Stimulated activated CD8-positive, alpha-beta memory T cell treated with anti-CD3 and anti-CD28 coated beads, Interleukin-7, amount 100 ng/mL, for 1 hour (primary cell): Measurements from ENCODE around the gene MAT1A.
"Not testable (repeated sequence)": the region's sequence is repeated elsewhere in the genome, so short reads cannot be mapped to it uniquely, and the experiment has no call there.

ENCODE experiments used
- DNase-seq, 2 donors: peaks; one replicate each; pipeline ENCODE4 v3.0.0-alpha.2; 2020; ENCODE audit warnings: low read depth in 2 of 2

MAT1A gene

DNA sequence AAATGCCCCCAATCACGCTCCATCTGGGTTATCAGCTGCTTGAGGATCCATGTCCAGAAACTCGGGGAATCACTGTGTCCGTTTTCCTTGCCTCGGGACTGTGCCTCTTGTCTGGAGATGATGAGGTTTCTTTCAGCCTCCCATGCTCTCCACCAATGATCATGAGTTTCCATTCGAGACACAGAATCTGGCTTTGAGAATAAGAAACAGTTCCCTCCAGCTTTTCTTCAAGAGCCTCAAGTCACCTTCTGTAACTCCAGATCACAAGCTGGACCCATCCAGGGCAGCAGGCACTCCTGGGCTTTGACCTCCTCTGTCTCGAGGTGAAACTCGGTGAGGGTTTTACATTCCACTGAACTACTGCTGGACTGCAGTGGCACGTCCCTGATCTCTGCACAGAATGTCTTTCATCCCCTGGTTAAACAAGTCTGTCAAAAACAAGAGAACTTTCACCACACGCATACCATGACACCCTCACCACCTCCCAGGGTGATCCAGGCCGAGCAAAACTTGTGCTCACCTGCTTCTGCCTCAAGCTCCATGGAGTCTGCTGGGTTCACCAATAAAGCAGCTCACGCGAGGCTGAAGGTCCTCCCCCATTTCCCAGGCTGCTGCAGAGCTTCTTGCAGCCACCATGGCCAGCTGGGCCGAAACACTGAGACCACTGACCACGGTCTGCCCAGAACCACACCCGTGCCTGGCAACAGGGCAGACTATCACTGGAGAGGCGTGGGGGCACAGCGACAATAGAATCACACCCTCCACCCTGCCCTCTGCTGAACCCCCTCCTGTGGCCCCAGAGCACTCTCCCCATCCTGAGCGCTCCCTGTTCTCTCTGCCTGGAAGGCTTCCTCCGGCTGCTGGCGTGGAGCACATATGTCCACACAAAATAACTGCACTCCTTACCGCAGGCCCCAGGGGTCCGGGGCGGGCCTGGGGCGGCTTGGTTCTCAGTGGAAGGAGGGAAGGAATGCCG lies 25.1 kb downstream of the MAT1A start:
- no peak for DNase-seq

DNA sequence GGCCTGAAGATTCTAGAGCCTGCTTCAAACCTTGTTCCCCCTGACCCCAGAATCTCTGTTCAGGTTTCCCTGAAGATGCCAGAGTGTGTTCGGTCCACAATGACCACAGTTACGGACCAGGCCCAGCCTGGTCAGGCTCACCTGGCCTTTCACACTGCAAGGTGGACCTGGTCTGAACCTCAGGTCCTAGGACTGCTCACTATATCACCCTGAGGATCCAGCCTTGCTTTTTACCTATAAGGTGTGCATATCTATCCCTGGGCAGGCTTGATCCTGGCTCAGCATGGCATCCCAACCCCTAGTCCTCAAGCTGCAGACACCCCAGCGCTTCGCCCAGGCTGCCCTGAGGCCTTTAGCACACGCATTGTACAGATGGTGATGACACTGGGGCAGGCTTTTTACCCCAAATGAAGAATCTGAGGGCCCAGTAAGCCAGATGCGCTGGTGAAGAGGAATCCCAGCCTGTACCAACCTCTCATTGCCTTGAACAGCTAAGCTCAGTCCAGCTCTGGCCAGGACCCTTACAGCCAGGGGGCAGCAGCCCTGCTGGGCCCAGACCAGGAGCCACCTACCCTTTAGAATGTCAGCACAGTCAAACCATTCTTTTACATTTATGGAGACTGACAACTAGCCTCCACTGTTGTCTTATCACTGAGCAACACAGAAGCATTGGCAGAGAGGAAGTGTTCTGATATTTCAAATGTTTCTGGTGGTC lies 28.0 kb downstream of the MAT1A start:
- DNase-seq = no peak

DNA sequence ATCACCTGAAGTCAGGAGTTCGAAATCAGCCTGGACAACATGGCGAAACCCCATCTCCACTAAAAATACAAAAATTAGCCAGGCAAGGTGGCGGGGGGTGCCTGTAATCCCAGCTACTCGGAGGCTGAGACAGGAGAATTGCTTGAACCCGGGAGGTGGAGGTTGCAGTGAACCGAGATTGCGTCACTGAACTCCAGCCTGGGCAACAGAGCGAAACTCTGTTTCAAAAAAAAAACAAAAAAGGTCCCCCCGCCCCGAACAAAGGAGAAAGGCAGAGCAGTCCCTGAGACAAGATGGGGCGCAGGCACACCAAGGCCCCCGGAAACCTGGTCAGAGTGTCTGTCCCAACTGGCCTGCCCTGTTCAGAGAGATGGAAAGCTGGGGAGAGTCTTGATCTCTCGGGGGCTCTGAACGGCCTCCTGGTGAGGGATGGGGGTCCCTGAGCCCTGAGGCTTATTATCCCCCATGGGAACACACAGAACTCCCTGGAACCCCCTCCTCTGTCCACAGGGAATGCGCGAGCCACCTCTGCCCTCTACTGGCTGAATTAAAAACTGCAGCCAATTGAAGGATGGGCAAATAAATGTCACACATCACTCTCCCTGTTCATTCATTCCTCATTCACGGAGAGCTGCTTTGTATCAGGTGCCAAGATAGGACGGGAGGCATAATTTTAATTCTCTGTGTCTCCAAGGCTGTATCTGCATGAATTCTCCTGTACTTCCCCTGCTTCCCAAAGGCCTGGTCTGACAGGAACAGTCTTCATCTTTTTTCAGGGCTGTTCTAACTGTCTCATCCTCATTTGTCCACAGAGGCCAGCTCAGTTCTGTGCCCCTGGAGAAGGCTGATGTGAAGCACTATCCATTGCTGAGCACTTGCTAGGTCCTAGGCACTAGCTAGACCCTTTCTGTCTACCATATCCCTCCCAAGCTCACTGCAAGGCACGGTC lies 28.9 kb downstream of the MAT1A start:
- DNase-seq = no peak

DNA sequence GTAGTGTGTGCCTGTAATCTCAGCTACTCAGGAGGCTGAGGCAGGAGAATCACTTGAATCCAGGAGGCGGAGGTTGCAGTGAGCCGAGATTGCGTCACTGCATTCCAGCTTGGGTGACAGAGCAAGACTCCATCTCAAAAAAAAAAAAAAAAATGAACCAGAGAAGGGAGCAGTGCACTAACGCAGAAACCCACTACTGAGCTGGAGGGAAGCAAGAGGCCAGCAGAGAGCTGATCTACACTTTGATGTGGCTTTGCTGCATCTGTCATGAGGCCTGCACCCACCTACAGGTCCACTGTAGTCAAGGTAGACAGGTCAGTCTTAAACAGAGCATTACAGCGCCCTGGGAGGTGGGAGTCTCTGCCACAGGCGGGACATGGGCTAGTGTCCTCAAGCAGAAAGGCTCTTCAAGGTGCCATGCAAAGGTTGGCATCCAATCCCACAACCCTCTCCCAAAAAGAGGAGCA lies 30.0 kb downstream of the MAT1A start:
- no peak for DNase-seq

DNA sequence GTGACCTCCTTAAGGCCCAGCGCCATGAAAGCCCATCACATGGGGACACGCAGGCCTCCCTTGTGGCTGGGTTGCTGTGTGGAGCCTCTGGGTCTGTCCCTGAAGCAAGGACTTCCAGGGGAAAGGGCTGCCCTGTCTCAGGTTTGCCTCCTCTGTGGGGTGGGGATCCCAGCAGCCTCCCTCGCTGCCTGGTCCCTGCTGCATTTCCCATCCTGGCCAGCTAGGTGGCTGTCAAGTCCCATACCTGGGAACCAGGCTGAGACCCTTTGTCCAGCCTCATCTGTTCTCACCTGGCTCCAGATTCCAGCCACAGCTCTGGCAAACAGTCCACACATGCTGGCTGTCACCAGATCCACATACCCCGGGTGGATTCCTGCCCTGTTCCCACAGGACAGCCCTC lies 32.7 kb downstream of the MAT1A start:
- DNase-seq = not testable (repeated sequence)

DNA sequence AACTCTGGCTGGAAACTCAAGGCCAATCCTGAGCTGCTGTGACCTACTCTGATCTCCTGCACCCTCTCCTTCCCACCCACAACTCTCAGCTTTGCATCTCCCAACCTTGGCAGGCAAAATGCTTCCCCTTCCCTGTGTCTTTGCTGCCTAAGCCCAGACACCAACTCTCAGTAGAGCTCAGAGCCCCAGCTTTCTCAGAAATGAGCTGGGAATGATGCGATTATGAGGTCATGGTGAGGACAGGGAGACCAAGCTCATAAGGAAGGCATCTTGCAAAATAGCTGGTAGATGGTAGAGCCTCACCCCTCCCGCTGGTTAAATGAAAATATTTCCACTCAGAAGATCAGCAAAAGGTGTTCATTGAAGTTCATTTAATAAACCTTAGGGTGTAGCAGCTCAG lies 34.7 kb downstream of the MAT1A start:
- DNase-seq = not testable (repeated sequence)

DNA sequence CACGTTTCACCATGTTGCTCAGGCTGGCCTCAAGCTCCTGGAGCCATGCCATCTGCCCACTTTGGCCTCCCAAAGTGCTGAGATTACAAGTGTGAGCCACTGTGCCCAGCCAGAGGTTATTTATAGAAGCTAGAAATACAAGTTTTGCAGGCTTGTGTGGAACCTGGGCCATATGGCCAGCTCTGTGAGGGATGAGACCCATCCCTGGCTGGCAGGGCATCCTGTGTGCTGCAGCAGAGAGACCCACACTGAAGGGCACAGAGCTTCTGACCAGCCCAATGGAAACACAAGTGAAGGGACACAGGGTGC lies 35.5 kb downstream of the MAT1A start:
- DNase-seq = not testable (repeated sequence)

DNA sequence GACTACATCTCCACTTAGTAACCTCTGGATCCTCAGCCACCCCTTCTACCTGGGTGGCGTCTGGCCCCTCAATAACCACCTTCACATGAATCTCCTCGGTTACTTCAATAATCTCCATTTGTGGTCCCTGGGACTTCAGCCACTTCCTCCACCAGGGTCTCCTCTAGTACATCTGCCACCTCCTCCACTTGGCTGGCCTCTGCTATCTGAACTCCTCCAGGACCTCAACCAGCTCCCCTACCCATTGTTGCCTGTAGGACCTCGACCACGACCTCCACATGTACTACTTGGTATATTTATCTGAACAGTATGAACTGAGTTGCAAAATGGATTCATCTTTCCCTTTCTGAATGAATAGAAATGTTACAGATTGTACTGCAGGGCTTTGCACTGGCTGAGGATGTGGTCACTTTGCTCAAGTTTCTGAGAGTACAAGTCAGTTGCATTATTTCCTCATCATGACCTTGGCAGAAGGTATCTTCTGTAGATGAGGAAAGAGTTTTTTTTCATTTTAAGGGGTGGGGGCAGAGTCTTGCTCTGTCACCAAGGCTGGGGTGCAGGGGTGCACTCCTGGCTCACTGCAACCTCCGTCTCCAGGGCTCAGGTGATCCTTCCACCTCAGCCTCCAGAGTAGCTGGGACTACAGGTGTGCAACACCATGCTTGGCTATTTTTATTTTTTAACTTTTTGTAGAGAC lies 36.0 kb downstream of the MAT1A start:
- no peak for DNase-seq

DNA sequence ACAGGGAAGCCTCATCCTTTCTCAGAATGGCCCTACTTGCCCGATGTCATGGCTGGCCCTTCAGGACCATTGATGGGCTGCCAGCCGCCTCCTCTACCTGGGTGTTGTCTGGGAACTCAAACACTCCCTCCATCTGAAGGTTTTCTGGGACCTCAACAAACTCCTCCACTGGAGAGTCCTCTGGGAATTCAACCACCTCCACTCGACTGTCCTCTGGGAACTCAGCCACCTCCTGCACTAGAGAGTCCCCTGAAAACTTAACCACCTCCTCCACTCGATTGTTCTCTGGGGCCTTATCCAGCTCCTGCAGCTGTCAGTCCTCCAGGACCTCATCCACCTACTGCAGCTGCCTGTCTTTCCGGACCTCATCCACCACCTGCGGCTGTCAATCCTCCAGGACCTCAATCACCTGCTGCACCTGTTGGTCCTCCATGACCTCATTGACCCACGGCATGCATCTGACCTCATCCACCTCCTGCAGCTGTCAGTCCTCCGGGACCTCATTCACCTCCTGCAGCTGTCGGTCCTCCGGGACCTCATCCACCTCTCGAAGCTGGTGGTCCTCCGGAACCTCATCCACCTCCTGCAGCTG lies 37.1 kb downstream of the MAT1A start:
- no peak for DNase-seq

DNA sequence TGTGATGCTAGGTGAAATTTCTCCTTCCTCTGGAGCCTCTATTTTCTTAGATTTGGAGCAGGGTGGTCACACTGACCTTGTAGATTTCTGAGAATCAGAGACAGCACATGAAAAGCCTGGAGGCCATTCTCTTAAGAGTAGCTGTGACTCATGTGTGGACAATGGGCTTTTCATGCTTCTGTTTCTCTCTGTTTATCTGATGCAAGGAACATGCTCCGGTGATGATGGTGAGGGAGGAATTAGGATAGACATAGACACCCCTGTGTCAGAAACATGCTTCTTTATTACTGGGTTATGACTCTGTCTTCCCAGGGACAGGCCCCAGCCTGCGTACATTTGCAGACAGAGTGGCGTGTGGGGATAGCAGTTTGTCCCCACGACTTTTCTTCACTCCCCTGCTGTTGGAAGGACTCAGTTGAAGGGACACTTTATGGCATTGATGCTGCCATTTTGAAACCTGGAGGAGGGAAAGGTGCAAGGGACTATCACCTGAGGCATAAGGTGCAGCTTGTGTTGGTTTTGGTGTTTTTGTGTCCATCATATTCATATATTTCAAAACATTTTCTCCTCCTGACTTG lies 37.7 kb downstream of the MAT1A start:
- not testable (repeated sequence) for DNase-seq

DNA sequence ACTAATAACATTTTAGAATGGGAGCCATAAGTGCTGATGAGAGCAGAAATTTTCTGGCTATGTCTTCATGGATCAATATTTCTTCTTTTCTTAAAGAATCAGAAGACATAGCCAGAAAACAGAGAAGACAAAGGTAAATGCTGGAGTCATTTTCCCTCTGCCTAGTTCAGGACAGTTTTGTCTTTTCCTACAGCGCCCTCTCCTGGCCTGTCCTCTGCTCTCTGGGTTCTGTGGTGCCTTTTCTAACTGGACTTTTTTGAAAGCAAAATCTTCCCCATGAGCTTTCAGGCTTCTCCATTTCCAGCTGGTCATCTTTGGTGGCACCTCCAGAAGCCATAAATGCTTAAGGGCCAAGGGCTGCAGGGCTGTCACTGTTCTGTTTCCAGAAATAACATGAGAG lies 39.1 kb downstream of the MAT1A start:
- DNase-seq = not testable (repeated sequence)

DNA sequence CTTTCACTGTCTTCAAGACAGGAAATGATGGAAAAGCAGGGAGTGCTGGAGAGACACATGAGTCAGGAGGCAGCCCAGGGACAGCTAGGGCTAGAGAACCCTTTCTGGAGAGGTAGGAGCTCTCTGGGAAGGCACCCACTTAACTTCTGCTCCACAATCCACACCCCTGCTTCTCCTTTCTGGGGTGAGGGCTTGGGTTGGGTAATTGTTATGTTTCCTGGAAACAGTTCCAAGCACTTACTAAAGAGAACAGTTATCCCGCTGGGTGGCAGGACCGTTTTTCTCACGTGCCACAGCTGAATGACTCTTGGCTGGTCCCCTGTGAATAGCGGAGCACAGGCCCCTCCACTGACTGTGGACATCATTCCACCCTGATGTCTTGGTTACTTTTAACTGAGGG lies 39.6 kb downstream of the MAT1A start:
- not testable (repeated sequence) for DNase-seq

DNA sequence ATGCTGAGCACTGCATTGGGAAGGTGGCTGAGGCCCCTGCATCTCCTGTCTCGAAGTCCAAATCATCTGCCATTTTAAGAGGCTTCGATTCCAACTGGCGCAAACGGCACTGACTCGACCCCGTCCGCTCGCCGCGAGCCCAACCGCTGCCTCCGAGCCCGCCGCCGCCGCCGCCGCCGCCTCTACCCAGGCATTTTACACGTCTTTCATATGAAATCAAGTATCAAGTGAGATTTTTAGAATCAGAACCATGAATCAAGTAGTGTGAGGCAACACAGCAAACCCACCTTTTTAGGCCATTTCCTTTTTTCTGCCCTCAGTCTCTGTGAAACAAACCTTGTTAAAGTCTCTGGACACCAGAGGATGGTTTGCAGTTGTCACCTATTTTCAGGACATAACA lies 41.8 kb downstream of the MAT1A start:
- not testable (repeated sequence) for DNase-seq

DNA sequence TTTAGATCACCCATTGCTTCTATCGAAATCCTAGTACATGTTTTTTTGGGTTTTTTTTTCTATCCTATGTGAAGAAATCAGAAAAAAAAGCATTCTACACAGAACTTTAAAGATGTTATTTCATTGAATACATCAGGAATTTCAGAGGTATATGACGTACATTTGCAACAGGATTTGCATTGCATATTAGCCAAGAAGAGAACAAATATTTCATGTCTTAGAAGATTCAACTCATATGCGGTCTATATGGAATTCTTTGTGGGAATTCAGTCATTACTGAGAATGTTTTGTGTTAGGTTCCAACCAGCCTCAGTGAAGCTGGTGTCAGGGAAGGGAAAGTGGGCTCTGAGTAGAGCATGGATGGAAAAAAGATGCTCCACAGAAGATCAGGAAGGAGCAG lies 45.1 kb downstream of the MAT1A start:
- not testable (repeated sequence) for DNase-seq

DNA sequence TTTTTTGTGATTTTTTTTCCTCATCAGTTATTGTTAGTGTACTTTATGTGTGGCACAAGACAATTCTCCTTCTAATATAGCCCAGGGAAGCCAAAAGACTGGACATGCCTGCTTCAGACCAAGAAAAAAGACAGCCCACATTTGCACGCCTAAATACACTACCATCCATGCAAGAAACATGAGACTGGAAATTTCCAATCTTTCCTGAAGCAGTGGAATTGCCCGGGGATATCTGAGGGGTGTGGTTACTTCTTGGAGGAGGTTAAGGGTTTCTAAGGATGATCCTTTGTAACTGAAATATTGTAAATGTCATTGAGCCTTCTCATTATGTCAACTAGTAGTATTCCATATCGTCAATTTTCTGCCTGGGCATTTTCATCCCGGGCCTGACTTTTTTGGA lies 47.1 kb downstream of the MAT1A start:
- DNase-seq = not testable (repeated sequence)

DNA sequence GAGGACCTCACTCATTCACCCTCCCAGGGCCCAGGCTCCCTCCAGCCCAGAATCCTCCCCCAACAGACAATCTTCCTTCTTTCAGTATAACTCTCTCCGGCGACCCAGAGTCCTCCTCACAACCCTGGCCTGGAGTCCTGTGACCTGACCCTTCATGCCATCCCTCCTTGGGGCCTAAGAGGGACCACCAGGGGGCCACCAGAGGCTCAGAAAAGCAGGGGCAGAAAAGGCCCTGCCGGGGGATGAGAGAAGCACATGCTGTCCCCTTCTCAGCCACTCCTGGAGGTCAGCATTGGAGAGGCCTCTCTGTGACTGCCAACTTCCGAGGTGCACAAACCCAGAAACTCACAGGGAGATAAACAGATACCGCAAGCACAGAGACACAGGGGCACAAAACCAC lies 53.0 kb downstream of the MAT1A start:
- not testable (repeated sequence) for DNase-seq

DNA sequence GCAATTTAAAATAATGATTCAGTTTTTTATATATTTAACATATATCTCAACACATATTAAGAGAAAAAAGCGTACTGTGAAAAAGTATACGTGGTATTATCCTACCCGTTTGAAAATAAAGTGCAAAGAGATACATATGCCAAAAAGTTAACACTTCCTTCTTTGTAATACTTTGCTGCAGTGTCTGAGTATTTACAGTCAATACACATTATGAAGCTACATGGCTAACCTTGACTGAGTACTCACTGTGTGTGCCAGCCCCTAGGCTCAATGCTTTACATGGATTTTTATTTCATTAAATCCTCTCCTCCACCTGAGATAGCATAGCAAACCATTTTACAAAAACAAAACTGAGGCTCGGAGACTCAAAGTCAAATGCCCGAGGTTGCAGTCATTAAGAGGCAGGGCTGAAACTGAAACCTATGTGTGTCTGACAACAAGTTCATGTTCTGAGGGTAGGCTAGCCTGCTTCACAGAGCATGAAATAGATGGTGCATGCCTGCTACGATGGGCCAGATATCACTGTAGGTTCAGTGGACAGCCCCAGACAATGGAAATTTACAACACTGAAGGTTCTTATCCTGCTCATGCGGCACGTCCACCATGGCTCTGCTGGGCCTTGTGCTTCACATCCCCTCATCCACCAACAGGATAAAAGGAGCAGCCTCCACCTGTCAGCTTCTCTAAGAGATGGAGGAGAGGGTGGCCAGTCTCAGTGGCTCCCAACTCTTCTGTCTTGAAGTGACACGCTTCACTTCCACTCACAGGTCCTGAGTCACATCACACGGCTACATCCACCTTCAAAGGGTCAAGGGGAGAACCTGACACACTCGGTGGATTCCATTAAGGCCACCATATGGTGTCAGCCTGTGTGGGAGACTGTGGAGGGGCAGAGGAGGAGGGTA lies 54.9 kb downstream of the MAT1A start:
- DNase-seq = not testable (repeated sequence)

DNA sequence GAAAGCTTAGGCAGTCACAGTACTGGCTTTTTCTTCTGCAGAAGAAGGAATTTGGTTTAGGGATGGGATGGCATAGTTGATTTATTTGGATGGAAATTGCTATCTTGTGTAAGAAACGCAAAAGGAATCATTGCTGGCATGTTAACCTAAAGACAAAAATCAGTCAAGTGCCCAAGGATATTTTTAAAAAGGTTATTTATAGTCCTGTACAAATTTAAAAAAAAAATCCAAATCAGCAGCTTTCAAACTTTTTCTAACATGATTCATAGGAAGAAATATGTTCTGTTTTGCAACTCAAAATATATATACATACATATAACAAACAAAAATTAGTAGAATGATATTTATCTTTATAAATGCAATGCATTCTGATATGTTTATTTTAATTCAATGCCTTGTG lies 55.6 kb downstream of the MAT1A start:
- not testable (repeated sequence) for DNase-seq

DNA sequence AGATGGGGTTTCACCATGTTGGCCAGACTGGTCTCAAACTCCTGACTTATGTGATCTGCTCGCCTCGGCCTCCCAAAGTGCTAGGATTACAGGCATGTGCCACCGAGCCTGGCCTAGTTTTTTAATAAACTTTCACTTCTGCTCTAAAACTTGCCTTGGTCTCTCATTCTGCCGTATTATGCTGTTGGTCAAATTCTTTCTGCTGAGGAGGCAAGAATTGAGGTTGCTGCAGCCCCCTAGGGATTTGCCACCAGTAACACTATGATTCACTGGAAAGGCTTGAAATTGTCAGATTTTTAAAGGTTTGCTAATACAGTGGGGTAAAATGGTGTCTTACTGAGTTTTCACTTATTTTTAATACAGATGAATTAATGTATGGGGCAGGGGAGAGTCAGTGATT lies 62.7 kb downstream of the MAT1A start:
- not testable (repeated sequence) for DNase-seq
